Hindlimb muscle (tissue), 1 donor: Measurements from ENCODE around the gene LRRC38. TPM values are rescaled to one million over a fixed set of nuclear protein-coding genes. Genes with fewer than 3 reads are reported as not detected.
"Not testable (repeated sequence)": the region's sequence is repeated elsewhere in the genome, so short reads cannot be mapped to it uniquely, and the experiment has no call there.

Experiments used
- DNase-seq: peaks from one replicate; pipeline ENCODE4 v3.0.0-alpha.2; 2013
- polyA plus RNA-seq: library from polyadenylated mRNA; unstranded; fragments of 120-200 nt; gene quantifications from one replicate; pipeline ENCODE4 v1.2.1, GENCODE V29; 2013; ENCODE audit not compliant: insufficient read length

LRRC38 gene
- polyA plus RNA-seq, 1 donor, result 31.8 TPM

- DNase-seq, result no peak
These were observed 51.8 kb downstream of the LRRC38 start for GRCh38 chr1:13461977-13462376.

GRCh38 chr1:13456904-13457532, 56.8 kb downstream of the LRRC38 start:
- DNase-seq, result no peak

- no peak for DNase-seq
These were observed 62.3 kb downstream of the LRRC38 start for GRCh38 chr1:13451399-13451965.

- no peak for DNase-seq
These were observed 63.6 kb downstream of the LRRC38 start for GRCh38 chr1:13450204-13450603.

- no peak for DNase-seq
These were observed 70.3 kb downstream of the LRRC38 start for GRCh38 chr1:13443335-13443979.

GRCh38 chr1:13439104-13439783, 74.6 kb downstream of the LRRC38 start:
- DNase-seq, result not testable (repeated sequence)

GRCh38 chr1:13435458-13435857, 78.3 kb downstream of the LRRC38 start:
- DNase-seq, result no peak

- not testable (repeated sequence) for DNase-seq
These were observed 80.0 kb downstream of the LRRC38 start for GRCh38 chr1:13433694-13434358.

- DNase-seq, result no peak
These were observed 81.6 kb downstream of the LRRC38 start for GRCh38 chr1:13432251-13432650.

GRCh38 chr1:13430495-13430894, 83.3 kb downstream of the LRRC38 start:
- no peak for DNase-seq

Other genes with a start within 250 kb of the LRRC38 start
- not detected for gene PRAMEF8, start 228.9 kb downstream of the LRRC38 start, polyA plus RNA-seq
- gene PRAMEF33, start 210.5 kb downstream of the LRRC38 start, polyA plus RNA-seq, result not detected
- not detected for gene PRAMEF15, start 198.4 kb downstream of the LRRC38 start, polyA plus RNA-seq
- not detected for gene PRAMEF14, start 166.9 kb downstream of the LRRC38 start, polyA plus RNA-seq
- gene PRAMEF19, start 142.1 kb downstream of the LRRC38 start, polyA plus RNA-seq, result not detected
- gene PRAMEF17, start 124.4 kb downstream of the LRRC38 start, polyA plus RNA-seq, result not detected
- gene PRAMEF20, start 103.6 kb downstream of the LRRC38 start, polyA plus RNA-seq, result not detected
- 29.8 TPM for gene PDPN, start 69.8 kb upstream of the LRRC38 start, polyA plus RNA-seq
- gene PRDM2, start 186.2 kb upstream of the LRRC38 start, polyA plus RNA-seq, result 38.9 TPM